GM12875 (cell line): Measurements from ENCODE around the gene DNASE1L2.

Experiments
- H3K4me3 ChIP-seq: one replicate; pipeline ENCODE4 v1.5.1; 2011; ENCODE audit warnings: low read depth, low read length, control low read depth
- CTCF ChIP-seq: IDR thresholded peaks from 2 replicates; pipeline ENCODE4 v1.5.1; 2011; ENCODE audit warnings: low read depth, mild to moderate bottlenecking, control low read depth, inconsistent platforms, low read length, moderate library complexity, borderline replicate concordance; ENCODE audit not compliant: insufficient read depth

DNASE1L2 gene

DNA sequence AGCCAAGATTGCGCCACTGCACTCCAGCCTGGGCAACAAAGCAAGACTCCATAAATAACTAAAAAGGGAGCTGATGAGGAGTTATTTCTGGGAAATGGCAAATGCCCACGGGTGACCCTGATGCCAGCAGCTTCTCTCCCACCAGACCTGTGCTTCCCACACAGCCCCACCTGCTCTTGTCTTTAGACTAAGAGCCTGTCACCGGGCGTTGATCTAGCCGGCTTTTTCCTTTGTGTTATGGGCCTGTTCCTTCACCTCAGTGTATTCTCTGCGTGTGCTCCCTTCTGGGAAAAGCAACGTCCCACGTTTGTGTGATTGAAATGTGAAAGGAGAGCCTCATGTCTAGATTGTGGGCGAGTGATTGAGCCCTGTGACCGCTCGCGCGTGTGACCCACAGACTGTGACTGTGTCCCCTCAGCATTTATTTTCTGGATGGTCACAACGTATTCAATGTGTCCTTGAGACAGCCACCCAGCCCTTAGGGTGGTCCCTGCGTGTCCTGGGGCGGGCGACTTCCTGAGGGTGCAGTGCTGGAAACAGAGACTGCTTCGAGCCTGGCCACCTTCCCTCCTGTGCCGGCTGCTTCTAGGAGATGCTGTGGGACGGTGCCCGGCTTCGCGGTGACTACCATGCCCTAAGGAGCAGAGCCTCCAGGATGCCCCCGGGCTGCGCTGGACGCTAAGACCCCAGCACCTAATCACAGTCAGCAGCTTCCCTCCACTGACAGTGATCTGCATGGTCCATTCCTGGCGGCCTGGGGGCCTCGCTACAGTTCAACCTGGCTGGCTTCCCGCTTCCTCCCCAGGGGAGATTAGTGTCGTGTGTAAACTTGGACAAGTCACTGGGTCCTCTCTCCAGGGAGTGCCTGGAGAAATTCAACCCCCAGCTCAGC is 39.5 kb downstream of the DNASE1L2 start:
- H3K4me3 ChIP-seq = no peak overlapping the region
- no peak for TF ChIP-seq CTCF

DNA sequence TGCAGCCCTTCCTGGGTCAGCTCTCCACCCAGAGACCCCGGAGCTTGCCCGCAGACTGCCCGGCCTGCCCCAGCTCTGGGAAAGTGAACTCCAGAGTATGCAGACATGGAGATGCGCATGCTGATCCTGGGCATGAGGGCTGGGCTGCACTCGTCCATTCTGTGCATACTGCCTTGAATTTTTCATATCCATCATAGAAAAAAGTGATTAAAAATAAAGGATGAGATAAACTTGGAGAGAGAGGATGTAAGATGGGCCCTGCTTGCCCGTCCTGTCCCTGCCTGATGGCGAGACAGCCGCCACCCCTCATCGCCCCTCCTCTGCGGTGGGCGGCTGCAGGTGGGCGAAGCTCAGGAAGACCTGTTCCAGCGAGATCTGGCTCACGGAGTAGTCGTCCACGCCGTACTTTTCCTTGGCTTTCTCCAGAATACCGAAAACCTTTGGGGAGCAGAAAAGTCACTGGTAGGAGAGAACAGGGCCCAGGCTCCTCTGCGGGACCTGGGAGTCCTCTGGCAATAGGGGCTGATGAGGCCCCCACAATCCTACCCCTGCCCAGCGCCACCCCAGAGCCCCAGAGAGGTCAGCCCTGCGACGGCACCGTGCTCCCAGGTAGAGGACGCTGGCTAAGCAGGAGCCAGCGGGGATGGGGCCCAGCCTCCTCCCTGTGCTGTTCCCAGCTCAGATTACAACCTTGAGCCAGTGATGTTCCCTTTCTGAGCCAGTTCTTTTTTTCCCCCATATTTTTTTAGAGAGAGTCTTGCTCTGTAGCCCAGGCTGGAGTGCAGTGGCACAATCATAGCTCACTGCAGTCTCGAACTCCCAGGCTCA is 40.3 kb downstream of the DNASE1L2 start:
- H3K4me3 ChIP-seq = no peak overlapping the region
- no peak for TF ChIP-seq CTCF

GRCh38 chr16:2277466-2278271 is 41.4 kb downstream of the DNASE1L2 start:
- TF ChIP-seq CTCF = no peak
- H3K4me3 ChIP-seq = no peak overlapping the region

DNA sequence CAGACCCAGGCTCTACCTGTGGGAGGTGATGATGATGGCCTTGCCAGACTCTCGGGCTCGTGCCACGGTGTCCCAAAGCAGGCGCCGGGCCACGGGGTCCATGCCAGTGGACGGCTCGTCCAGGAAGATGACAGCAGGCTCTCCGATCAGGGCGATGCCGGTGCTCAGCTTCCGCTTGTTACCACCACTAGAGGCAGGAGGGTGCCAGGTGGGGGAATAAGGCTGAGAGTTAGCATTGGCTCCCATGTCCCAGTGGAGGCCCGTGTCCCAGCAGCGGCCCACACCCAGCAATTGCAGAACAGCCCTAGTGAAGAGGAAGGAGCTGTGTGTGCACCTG is 42.0 kb downstream of the DNASE1L2 start:
- no peak overlapping the region for H3K4me3 ChIP-seq
- TF ChIP-seq CTCF = no peak

GRCh38 chr16:2278956-2279800 is 42.9 kb downstream of the DNASE1L2 start:
- no peak for TF ChIP-seq CTCF
- H3K4me3 ChIP-seq = no peak overlapping the region

- no peak overlapping the region for H3K4me3 ChIP-seq
- no peak for TF ChIP-seq CTCF
Measured at GRCh38 chr16:2280461-2280860, 44.2 kb downstream of the DNASE1L2 start.
